HG02870 (cell line): Measurements from ENCODE around the gene DLGAP1.
"Not testable (repeated sequence)": the region's sequence is repeated elsewhere in the genome, so short reads cannot be mapped to it uniquely, and the experiment has no call there.

Experiments used
- ATAC-seq: cut with Tn5 transposase; IDR thresholded peaks from one replicate; pipeline ENCODE4 v1.9.1; 2021; ENCODE audit warnings: mild to moderate bottlenecking, moderate library complexity; ENCODE audit not compliant: unreplicated experiment

DLGAP1 gene

DNA sequence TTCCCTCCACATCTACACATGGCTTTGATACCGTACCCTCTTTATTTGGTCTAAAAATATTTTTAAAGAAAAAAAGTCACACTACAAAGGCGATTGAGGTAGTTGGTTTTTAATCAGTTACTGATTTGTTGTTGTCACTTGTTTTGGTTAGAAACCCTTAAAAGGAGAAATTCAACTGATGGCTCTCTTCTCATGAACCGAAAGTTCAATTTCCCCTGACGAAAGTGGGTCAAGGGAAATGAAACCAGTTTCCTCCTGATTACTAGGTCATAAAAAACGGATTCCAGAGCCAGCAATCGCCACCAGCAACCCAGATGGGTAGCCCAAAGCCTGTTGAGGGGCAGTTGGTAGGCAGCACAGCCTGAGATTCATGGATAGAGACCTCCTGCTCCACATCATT lies 63.2 kb downstream of the DLGAP1 start:
- ATAC-seq, result no peak

GRCh38 chr18:4385876-4386275 lies 69.2 kb downstream of the DLGAP1 start:
- ATAC-seq, result no peak

- no peak for ATAC-seq
These were observed 70.2 kb downstream of the DLGAP1 start for GRCh38 chr18:4384932-4385331.

- ATAC-seq, result no peak
These were observed 80.5 kb downstream of the DLGAP1 start for GRCh38 chr18:4374564-4374963.

- no peak for ATAC-seq
These were observed 85.4 kb downstream of the DLGAP1 start for GRCh38 chr18:4369705-4370104.

GRCh38 chr18:4360221-4360715 lies 94.8 kb downstream of the DLGAP1 start:
- no peak for ATAC-seq

DNA sequence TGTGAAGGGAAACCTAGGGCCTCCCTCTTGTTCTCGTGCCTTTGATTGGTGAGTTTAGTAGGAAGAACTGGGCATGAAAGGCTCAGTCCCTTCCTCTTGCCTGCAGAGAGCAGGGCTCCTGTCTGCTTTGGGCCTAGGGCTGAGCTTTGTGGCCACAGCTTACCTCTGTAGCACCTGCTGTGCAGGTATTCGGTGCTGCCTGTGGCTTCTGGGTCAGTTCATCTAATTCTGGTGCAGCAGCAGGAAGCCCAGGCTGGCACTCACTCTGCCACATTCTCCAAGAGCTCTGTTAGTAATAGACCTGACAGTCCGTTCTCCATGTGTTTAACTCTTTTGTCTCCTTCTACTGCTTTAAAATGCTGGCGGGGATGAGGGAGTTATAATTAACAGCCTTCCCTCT lies 96.5 kb downstream of the DLGAP1 start:
- no peak for ATAC-seq

DNA sequence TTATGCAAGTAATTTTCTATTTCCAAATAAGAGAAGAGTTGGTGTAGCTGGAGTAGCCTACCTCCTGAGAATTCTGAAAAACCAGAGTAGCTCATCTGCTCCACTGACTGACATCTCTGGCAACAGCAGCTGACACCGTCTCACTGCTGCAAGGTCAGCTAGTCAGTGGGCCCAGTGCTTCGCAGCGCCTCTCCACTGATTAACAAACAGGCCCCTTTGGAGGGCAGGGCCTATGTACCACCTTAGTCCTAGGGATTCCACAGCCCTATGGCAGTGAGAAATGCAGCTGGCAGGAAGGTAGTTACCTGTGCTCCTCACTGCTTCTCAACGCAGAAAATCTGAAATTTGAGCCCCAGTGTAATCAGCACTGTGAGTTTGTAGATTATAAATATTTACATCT lies 97.5 kb downstream of the DLGAP1 start:
- no peak for ATAC-seq

DNA sequence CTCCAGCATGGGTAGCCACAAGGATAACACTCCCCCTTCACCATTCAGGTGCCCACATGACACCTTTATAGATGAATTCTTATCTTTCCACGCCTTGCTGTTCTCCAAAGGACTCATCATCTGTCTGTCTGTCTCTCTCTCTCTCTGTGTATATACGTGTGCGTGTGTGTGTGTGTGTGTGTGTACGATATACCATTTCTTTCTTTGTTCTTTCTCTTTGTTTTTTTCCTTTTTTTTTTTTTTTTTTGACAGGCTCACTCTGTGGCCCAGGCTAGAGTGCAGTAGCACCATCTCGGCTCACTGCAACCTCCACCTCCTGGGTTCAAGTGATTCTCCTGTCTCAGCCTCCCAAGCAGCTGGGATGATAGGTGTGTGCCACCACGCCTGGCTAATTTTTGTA lies 98.2 kb downstream of the DLGAP1 start:
- ATAC-seq, result no peak

- ATAC-seq, result no peak
These were observed 101.2 kb downstream of the DLGAP1 start for GRCh38 chr18:4353853-4354418.

DNA sequence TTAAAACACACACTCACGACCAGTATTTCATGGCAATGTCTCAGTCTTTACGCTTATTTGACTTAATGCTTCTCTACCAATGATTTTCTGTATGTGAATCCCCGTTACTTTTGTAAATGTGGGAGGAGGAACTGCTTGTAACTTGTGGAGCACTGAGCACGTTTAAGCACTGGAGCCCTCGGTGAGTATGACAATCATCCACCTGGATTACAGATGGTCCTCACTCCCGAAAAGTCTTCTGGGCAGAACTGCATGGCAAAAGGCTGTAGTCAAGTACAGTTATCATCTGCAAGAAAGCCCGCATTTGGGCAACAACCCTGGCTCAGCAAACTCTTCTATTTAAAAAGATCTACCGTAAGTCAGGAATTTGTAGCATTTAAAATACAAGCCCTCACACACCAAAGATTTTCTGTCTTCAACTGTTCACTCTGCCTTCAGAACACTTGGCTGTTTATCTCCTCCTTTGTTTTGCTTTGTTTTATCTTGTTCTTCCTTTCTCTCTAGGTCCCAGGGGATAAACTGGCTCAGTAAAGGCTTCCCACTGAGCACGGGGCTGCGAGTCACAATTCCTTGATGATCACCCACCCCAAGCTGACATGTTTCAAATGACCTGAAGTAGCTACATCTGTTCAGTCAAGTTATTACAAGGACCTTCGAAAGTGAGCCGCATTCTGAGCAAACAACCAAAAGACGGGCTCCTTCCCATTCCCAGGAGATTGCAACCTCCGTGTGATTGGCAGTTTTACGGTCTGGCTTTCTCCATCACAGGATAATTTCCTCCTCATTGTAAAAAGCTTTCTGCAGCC lies 102.2 kb downstream of the DLGAP1 start:
- no peak for ATAC-seq

GRCh38 chr18:4351005-4351404 lies 104.1 kb downstream of the DLGAP1 start:
- no peak for ATAC-seq

- no peak for ATAC-seq
These were observed 119.7 kb downstream of the DLGAP1 start for GRCh38 chr18:4335386-4335785.

DNA sequence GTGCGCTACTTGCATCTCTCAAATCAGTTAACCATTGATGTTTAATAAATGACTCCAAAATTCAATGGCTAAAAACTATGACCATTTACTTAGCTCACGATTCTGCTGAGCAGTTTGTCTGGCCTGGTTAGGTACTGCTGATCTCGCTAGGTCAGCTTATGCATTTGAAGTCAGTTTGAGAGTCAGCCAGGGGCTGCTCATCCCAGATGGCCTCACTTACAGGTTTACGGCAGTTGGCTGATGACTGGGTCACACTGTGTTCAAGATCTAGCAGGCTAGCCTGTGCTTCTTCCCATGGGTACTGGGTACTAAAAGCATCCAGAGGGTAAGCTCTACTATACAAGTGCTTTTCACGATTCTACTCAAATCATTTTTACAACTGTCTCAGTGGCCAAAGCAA lies 122.1 kb downstream of the DLGAP1 start:
- no peak for ATAC-seq

- ATAC-seq, result no peak
These were observed 135.1 kb downstream of the DLGAP1 start for GRCh38 chr18:4319738-4320677.

GRCh38 chr18:4318311-4318710 lies 136.8 kb downstream of the DLGAP1 start:
- ATAC-seq, result no peak

GRCh38 chr18:4311945-4312344 lies 143.2 kb downstream of the DLGAP1 start:
- ATAC-seq, result not testable (repeated sequence)

DNA sequence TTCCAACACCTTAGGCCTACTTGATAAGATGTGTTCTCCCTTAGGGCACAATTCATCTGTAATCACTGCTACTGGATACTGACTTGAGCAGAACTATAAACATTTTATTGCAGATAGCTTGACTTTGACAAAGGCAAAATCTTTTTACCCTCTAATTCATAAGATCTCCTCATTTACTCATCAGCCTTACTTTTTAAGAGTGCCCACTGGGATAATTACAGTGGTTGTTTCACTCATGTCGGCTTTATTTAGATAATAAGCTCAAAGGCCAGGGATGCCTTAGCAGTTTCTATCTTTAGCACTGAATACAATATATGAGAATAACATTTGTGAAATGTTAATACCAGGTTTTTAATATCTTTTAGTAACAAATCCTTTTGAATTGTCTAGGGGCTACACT lies 144.0 kb downstream of the DLGAP1 start:
- ATAC-seq, result no peak

GRCh38 chr18:4309227-4309626 lies 145.9 kb downstream of the DLGAP1 start:
- no peak for ATAC-seq

DNA sequence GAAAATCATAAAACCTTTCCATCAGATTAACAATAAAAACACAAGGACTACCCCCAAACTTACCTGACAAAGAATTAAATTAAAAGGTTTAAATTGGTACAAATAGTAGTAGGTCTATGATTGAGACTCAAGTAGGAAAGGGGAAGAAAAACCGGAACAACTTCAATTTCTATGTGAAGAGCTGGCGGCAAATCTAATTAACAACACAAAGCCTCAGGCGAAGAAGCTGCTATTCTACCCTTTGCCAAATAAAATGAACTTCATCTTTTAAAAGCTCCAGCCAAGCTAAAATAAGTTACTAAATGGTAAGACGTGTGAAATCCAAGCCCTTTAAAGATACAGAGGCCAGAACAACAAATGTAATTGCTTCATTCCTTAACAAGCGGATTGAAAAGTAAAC lies 146.5 kb downstream of the DLGAP1 start:
- no peak for ATAC-seq

GRCh38 chr18:4299395-4299794 lies 155.7 kb downstream of the DLGAP1 start:
- ATAC-seq, result no peak
